ENCODE results near the gene HTRA2. TPM values are rescaled to one million over a fixed set of nuclear protein-coding genes. Genes with fewer than 3 reads are reported as not detected.

HTRA2 gene
- total and polyA plus RNA-seq, 7 experiments from 2014 or later: 16.9 to 46.2 (median 27.8) TPM

- Mint-ChIP-seq H3K4me3 (peak overlapping the region in 1 of 10 donors; percentile 4), H3K27me3 (peaks cover 0 to 22% (median 16%) of the 10 kb centered on the region in 5 donors), H3K9me3 (no peaks in the 10 kb centered on the region), H3K4me1 (peaks cover 0 to 44% (median 0%) of the 10 kb centered on the region in 7 donors), H3K27ac (peak overlapping the region in 1 of 9 donors; percentile 64), H3K36me3 (peaks cover 0 to 5% (median 0%) of the 10 kb centered on the region in 5 donors)
- Histone ChIP-seq H3K4me1 (ENCODE audit: control insufficient read depth in 2 of 2, insufficient read depth in 2 of 2, low read length in 2 of 2) (no peaks in the 10 kb centered on the region), H3K9me3 (ENCODE audit: control insufficient read depth in 2 of 3, low read length in 3 of 3) (no peaks in the 10 kb centered on the region), H3K36me3 (ENCODE audit: control insufficient read depth in 2 of 3, insufficient read depth in 3 of 3, low read length in 3 of 3) (no peaks in the 10 kb centered on the region), H3K27ac (ENCODE audit: low read depth, low read length) (no peak overlapping the region), H3K27me3 (ENCODE audit: control insufficient read depth in 2 of 2, insufficient read depth in 2 of 2, low read length in 2 of 2) (no peaks in the 10 kb centered on the region), H3K4me3 (ENCODE audit: low read length) (no peak overlapping the region)
- intact Hi-C loops (cut with micrococcal nuclease): no loop called here
- POLR2A ChIA-PET: interaction anchor here (1.2 kb wide), 1 partner anchor 11 kb away, joined by 3 read pairs; no protein-coding TSS in a partner anchor
- CTCF ChIA-PET: interaction anchor here (0.7 kb wide), 1 partner anchor 24 kb away, joined by 3 read pairs; no protein-coding TSS in a partner anchor
- DNase-seq: no peak
- no peak for ATAC-seq
Measured at GRCh38 chr2:74566754-74567085, 37.0 kb downstream of the HTRA2 start.

- H3K4me3 Mint-ChIP-seq: no peak overlapping the region
- ChIA-PET POLR2A (interaction anchor here (0.9 kb wide), 1 partner anchor 10 kb away, joined by 4 read pairs; no protein-coding TSS in a partner anchor), CTCF (no interaction called here)
- H3K36me3 ChIP-seq (ENCODE audit: control insufficient read depth in 2 of 3, insufficient read depth in 3 of 3, low read length in 3 of 3): no peaks in the 10 kb centered on the region
- no peak overlapping the region for H3K27ac ChIP-seq (ENCODE audit: low read depth, low read length)
- H3K4me1 ChIP-seq (ENCODE audit: control insufficient read depth in 2 of 2, insufficient read depth in 2 of 2, low read length in 2 of 2): no peaks in the 10 kb centered on the region
- H3K9me3 Mint-ChIP-seq: no peaks in the 10 kb centered on the region
- DNase-seq (no peak), ATAC-seq (no peak)
- H3K4me1 Mint-ChIP-seq: peaks cover 0 to 33% (median 0%) of the 10 kb centered on the region in 7 donors
- H3K36me3 Mint-ChIP-seq: peaks cover 0 to 5% (median 0%) of the 10 kb centered on the region in 5 donors
- peaks cover 0 to 12% (median 10%) of the 10 kb centered on the region in 5 donors for H3K27me3 Mint-ChIP-seq
- no peaks in the 10 kb centered on the region for H3K27me3 ChIP-seq (ENCODE audit: control insufficient read depth in 2 of 2, insufficient read depth in 2 of 2, low read length in 2 of 2)
- intact Hi-C loops (cut with micrococcal nuclease): no loop called here
- peak overlapping the region in 1 of 9 donors; percentile 16 for H3K27ac Mint-ChIP-seq
- no peak overlapping the region for H3K4me3 ChIP-seq (ENCODE audit: low read length)
- no peaks in the 10 kb centered on the region for H3K9me3 ChIP-seq (ENCODE audit: control insufficient read depth in 2 of 3, low read length in 3 of 3)
Measured at GRCh38 chr2:74567881-74568280, 38.1 kb downstream of the HTRA2 start.

- CTCF ChIA-PET: interaction anchor here (0.7 kb wide), 1 partner anchor 16 kb away, joined by 3 read pairs; no protein-coding TSS in a partner anchor
- peaks cover 0 to 12% (median 8%) of the 10 kb centered on the region in 5 donors for H3K27me3 Mint-ChIP-seq
- no peak overlapping the region for H3K4me3 Mint-ChIP-seq
- Histone ChIP-seq H3K9me3 (ENCODE audit: control insufficient read depth in 2 of 3, low read length in 3 of 3) (no peaks in the 10 kb centered on the region), H3K27me3 (ENCODE audit: control insufficient read depth in 2 of 2, insufficient read depth in 2 of 2, low read length in 2 of 2) (no peaks in the 10 kb centered on the region), H3K36me3 (ENCODE audit: control insufficient read depth in 2 of 3, insufficient read depth in 3 of 3, low read length in 3 of 3) (no peaks in the 10 kb centered on the region), H3K4me3 (ENCODE audit: low read length) (no peak overlapping the region), H3K4me1 (ENCODE audit: control insufficient read depth in 2 of 2, insufficient read depth in 2 of 2, low read length in 2 of 2) (peaks cover 0 to 13% of the 10 kb centered on the region in 2 donors), H3K27ac (ENCODE audit: low read depth, low read length) (no peak overlapping the region)
- H3K27ac Mint-ChIP-seq: no peak overlapping the region
- H3K4me1 Mint-ChIP-seq: peaks cover 13 to 39% (median 14%) of the 10 kb centered on the region in 7 donors
- DNase-seq (no peak), ATAC-seq (no peak)
- peaks cover 0 to 11% (median 0%) of the 10 kb centered on the region in 11 donors for H3K9me3 Mint-ChIP-seq
- POLR2A ChIA-PET: interaction anchor here (0.5 kb wide), 1 partner anchor 350 kb away, joined by 5 read pairs; no protein-coding TSS in a partner anchor
- H3K36me3 Mint-ChIP-seq: peaks cover 0 to 9% (median 0%) of the 10 kb centered on the region in 5 donors
- intact Hi-C loops (cut with micrococcal nuclease): loop anchor here (2.0 to 5.0 kb wide), 2 partner anchors 15 to 1277 kb away; partner anchors contain the start of gene EGR4 (in 1 of the 2)
Measured at GRCh38 chr2:74569686-74570085, 40.0 kb downstream of the HTRA2 start.

GRCh38 chr2:74571058-74571457, 41.3 kb downstream of the HTRA2 start:
- ChIA-PET POLR2A (interaction anchor here (0.6 kb wide), 2 partner anchors 197 to 1546 kb away, joined by 3 to 5 read pairs; no protein-coding TSS in a partner anchor), CTCF (no interaction called here)
- H3K9me3 ChIP-seq (ENCODE audit: control insufficient read depth in 2 of 3, low read length in 3 of 3): no peaks in the 10 kb centered on the region
- no peak overlapping the region for H3K4me3 ChIP-seq (ENCODE audit: low read length)
- H3K27me3 ChIP-seq (ENCODE audit: control insufficient read depth in 2 of 2, insufficient read depth in 2 of 2, low read length in 2 of 2): no peaks in the 10 kb centered on the region
- ATAC-seq (peak; percentile 45), DNase-seq (no peak)
- H3K4me1 ChIP-seq (ENCODE audit: control insufficient read depth in 2 of 2, insufficient read depth in 2 of 2, low read length in 2 of 2): peaks cover 0 to 13% of the 10 kb centered on the region in 2 donors
- peaks cover 0 to 10% (median 0%) of the 10 kb centered on the region in 5 donors for H3K36me3 Mint-ChIP-seq
- peaks cover 0 to 10% (median 8%) of the 10 kb centered on the region in 5 donors for H3K27me3 Mint-ChIP-seq
- no peak overlapping the region for H3K27ac ChIP-seq (ENCODE audit: low read depth, low read length)
- peaks cover 16 to 41% (median 17%) of the 10 kb centered on the region in 7 donors for H3K4me1 Mint-ChIP-seq
- intact Hi-C loops (cut with micrococcal nuclease): loop anchor here (2.0 to 5.0 kb wide), 2 partner anchors 14 to 1279 kb away; partner anchors contain the start of gene EGR4 (in 1 of the 2)
- no peaks in the 10 kb centered on the region for H3K36me3 ChIP-seq (ENCODE audit: control insufficient read depth in 2 of 3, insufficient read depth in 3 of 3, low read length in 3 of 3)
- no peak overlapping the region for H3K27ac Mint-ChIP-seq
- H3K9me3 Mint-ChIP-seq: peaks cover 0 to 14% (median 0%) of the 10 kb centered on the region in 11 donors
- H3K4me3 Mint-ChIP-seq: no peak overlapping the region

GRCh38 chr2:74572178-74572925, 42.6 kb downstream of the HTRA2 start:
- H3K4me1 Mint-ChIP-seq: peaks cover 16 to 45% (median 17%) of the 10 kb centered on the region in 7 donors
- no peaks in the 10 kb centered on the region for H3K27me3 ChIP-seq (ENCODE audit: control insufficient read depth in 2 of 2, insufficient read depth in 2 of 2, low read length in 2 of 2)
- ChIA-PET POLR2A (no interaction called here), CTCF (interaction anchor here (1.7 kb wide), 1 partner anchor 17 kb away, joined by 4 read pairs; no protein-coding TSS in a partner anchor)
- no peaks in the 10 kb centered on the region for H3K36me3 ChIP-seq (ENCODE audit: control insufficient read depth in 2 of 3, insufficient read depth in 3 of 3, low read length in 3 of 3)
- ATAC-seq (no peak), DNase-seq (no peak)
- peaks cover 0 to 13% of the 10 kb centered on the region in 2 donors for H3K4me1 ChIP-seq (ENCODE audit: control insufficient read depth in 2 of 2, insufficient read depth in 2 of 2, low read length in 2 of 2)
- H3K4me3 ChIP-seq (ENCODE audit: low read length): no peak overlapping the region
- no peak overlapping the region for H3K4me3 Mint-ChIP-seq
- H3K27me3 Mint-ChIP-seq: peaks cover 0 to 16% (median 10%) of the 10 kb centered on the region in 5 donors
- H3K9me3 Mint-ChIP-seq: peaks cover 0 to 14% (median 0%) of the 10 kb centered on the region in 11 donors
- H3K36me3 Mint-ChIP-seq: peaks cover 0 to 10% (median 0%) of the 10 kb centered on the region in 5 donors
- H3K27ac Mint-ChIP-seq: no peak overlapping the region
- intact Hi-C loops (cut with micrococcal nuclease): loop anchor here in 1 of 2 donors (5.0 kb wide), 1 partner anchor 1280 kb away; the partner anchor contains the start of gene EGR4
- H3K9me3 ChIP-seq (ENCODE audit: control insufficient read depth in 2 of 3, low read length in 3 of 3): no peaks in the 10 kb centered on the region
- no peak overlapping the region for H3K27ac ChIP-seq (ENCODE audit: low read depth, low read length)

GRCh38 chr2:74573747-74574562, 44.2 kb downstream of the HTRA2 start:
- Mint-ChIP-seq H3K9me3 (peaks cover 0 to 14% (median 0%) of the 10 kb centered on the region in 11 donors), H3K27ac (peak overlapping the region; percentile 62 to 92 (median 86)), H3K27me3 (peaks cover 0 to 16% (median 0%) of the 10 kb centered on the region in 5 donors), H3K4me3 (peak overlapping the region; percentile 46 to 82 (median 75)), H3K36me3 (peaks cover 0 to 10% (median 0%) of the 10 kb centered on the region in 5 donors), H3K4me1 (peaks cover 16 to 44% (median 17%) of the 10 kb centered on the region in 7 donors)
- Histone ChIP-seq H3K36me3 (ENCODE audit: control insufficient read depth in 2 of 3, insufficient read depth in 3 of 3, low read length in 3 of 3) (no peaks in the 10 kb centered on the region), H3K27ac (ENCODE audit: low read depth, low read length) (peak overlapping the region; percentile 46), H3K27me3 (ENCODE audit: control insufficient read depth in 2 of 2, insufficient read depth in 2 of 2, low read length in 2 of 2) (no peaks in the 10 kb centered on the region), H3K9me3 (ENCODE audit: control insufficient read depth in 2 of 3, low read length in 3 of 3) (no peaks in the 10 kb centered on the region), H3K4me3 (ENCODE audit: low read length) (peak overlapping the region; percentile 20), H3K4me1 (ENCODE audit: control insufficient read depth in 2 of 2, insufficient read depth in 2 of 2, low read length in 2 of 2) (peaks cover 0 to 13% of the 10 kb centered on the region in 2 donors)
- CTCF ChIA-PET: interaction anchor here (1.2 to 4.4 kb wide), 4 partner anchors 12 to 119 kb away, joined by 3 to 17 read pairs (median 4); partner anchors contain the start of gene INO80B
- POLR2A ChIA-PET: interaction anchor here (0.7 to 2.0 kb wide), 7 partner anchors 15 to 116 kb away, joined by 3 to 8 read pairs (median 4); partner anchors contain the start of genes AUP1, HTRA2, MRPL53 and WBP1
- intact Hi-C loops (cut with micrococcal nuclease): loop anchor here in 1 of 2 donors (1.0 to 5.0 kb wide), 2 partner anchors 20 to 1282 kb away; partner anchors contain the start of genes DOK1 and EGR4
- DNase-seq (peak in 6 of 9 donors; percentile 21 to 49 (median 42)), ATAC-seq (peak; percentile 75)
